IMR-90 (cell line): ENCODE data around the gene AAK1. TPM values are rescaled to one million over a fixed set of nuclear protein-coding genes. Genes with fewer than 3 reads are reported as not detected.

Experiments
- ATAC-seq: fragments of 200-7000 bp; cut with Tn5 transposase; 2 replicates; pipeline ENCODE4 v1.9.1; 2020; ENCODE audit warnings: low read depth, mild to moderate bottlenecking, moderate library complexity
- BruUV-seq: library from RNA; stranded (reverse); fragments of 400-500 nt; replicated peaks from 2 replicates; lab custom pipeline; 2021; lab: Mats Ljungman, UMichigan
- CTCF ChIA-PET: fragments of 300-600 bp; formaldehyde crosslinking; extraction: SDS; loops from one replicate; lab custom pipeline; 2021; ENCODE audit warnings: antibody characterized with exemption; lab: Yijun Ruan, JAX
- POLR2A ChIA-PET: fragments of 300-600 bp; sonication (Branson Sonifier 250); formaldehyde crosslinking; loops from one replicate; lab custom pipeline; 2022; ENCODE audit warnings: antibody characterized with exemption; ENCODE audit not compliant: unreplicated experiment; lab: Charles Lee
- DNase-seq: peaks from one replicate; pipeline ENCODE4 v3.0.0; 2013
- H2AFZ ChIP-seq: replicated peaks from 2 replicates; pipeline ENCODE3; 2013; ENCODE audit warnings: low read length, mild to moderate bottlenecking; ENCODE audit not compliant: poor library complexity
- H2AK5ac ChIP-seq: 2 replicates; pipeline ENCODE4 v1.6.1; 2013; ENCODE audit warnings: low read depth, low read length, inconsistent platforms
- H2AK9ac ChIP-seq: replicated peaks from 2 replicates; pipeline ENCODE3; 2013; ENCODE audit warnings: mild to moderate bottlenecking, low read depth, low read length, moderate library complexity; ENCODE audit not compliant: poor library complexity
- H2BK120ac ChIP-seq: 2 replicates; pipeline ENCODE4 v1.6.1; 2013; ENCODE audit warnings: low read depth, low read length, inconsistent platforms
- H2BK15ac ChIP-seq: 3 replicates; pipeline ENCODE4 v1.6.1; 2013; ENCODE audit warnings: low read depth, low read length, inconsistent platforms
- H2BK20ac ChIP-seq: 2 replicates; pipeline ENCODE4 v1.6.1; 2013; ENCODE audit warnings: low read depth, mild to moderate bottlenecking, inconsistent platforms, low read length, moderate library complexity
- H2BK5ac ChIP-seq: 2 replicates; pipeline ENCODE4 v1.6.1; 2013; ENCODE audit warnings: mild to moderate bottlenecking, low read depth, low read length, inconsistent platforms; ENCODE audit not compliant: poor library complexity, severe bottlenecking
- H3K14ac ChIP-seq: replicated peaks from 2 replicates; pipeline ENCODE4 v1.6.1; 2013; ENCODE audit warnings: low read depth, low read length, inconsistent platforms
- H3K18ac ChIP-seq: 2 replicates; pipeline ENCODE4 v1.6.1; 2013; ENCODE audit warnings: low read depth, low read length, control low read depth
- H3K23ac ChIP-seq: 2 replicates; pipeline ENCODE4 v1.6.1; 2013; ENCODE audit warnings: low read depth, low read length, inconsistent platforms
- H3K27ac ChIP-seq: 2 replicates; pipeline ENCODE4 v1.5.1; 2013; ENCODE audit warnings: mild to moderate bottlenecking, control low read depth, low read length; ENCODE audit not compliant: insufficient read depth
- H3K27me3 ChIP-seq: 2 replicates; pipeline ENCODE4 v1.6.1; 2013; ENCODE audit warnings: low read length; ENCODE audit not compliant: control insufficient read depth, insufficient read depth
- H3K36me3 ChIP-seq: 2 replicates; pipeline ENCODE4 v1.6.1; 2013; ENCODE audit warnings: low read length, mixed read lengths; ENCODE audit not compliant: control insufficient read depth, insufficient read depth
- H3K4ac ChIP-seq: 2 replicates; pipeline ENCODE4 v1.6.1; 2013; ENCODE audit warnings: low read depth, low read length, inconsistent platforms
- H3K4me1 ChIP-seq: 2 replicates; pipeline ENCODE4 v1.6.1; 2013; ENCODE audit warnings: low read length, mixed read lengths; ENCODE audit not compliant: control insufficient read depth, insufficient read depth
- H3K4me2 ChIP-seq: 2 replicates; pipeline ENCODE4 v1.6.1; 2013; ENCODE audit warnings: low read depth, mild to moderate bottlenecking, control low read depth, low read length, moderate library complexity
- H3K4me3 ChIP-seq: 2 replicates; pipeline ENCODE4 v1.5.1; 2013; ENCODE audit warnings: low read depth, mild to moderate bottlenecking, control low read depth, low read length, moderate library complexity; ENCODE audit not compliant: insufficient read depth
- H3K56ac ChIP-seq: 2 replicates; pipeline ENCODE4 v1.6.1; 2013; ENCODE audit warnings: low read length, inconsistent platforms; ENCODE audit not compliant: insufficient read depth; ENCODE audit errors: extremely low read depth
- H3K79me1 ChIP-seq, 2 experiments: 2 replicates each; pipeline ENCODE4 v1.6.1; 2013; ENCODE audit warnings: low read length in 2 of 2, inconsistent platforms in 1 of 2, low read depth in 1 of 2
- H3K9ac ChIP-seq: 2 replicates; pipeline ENCODE4 v1.6.1; 2013; ENCODE audit warnings: low read depth, low read length, control low read depth
- H3K9me1 ChIP-seq: 2 replicates; pipeline ENCODE4 v1.6.1; 2013; ENCODE audit warnings: low read length, inconsistent platforms; ENCODE audit not compliant: insufficient read depth
- H3K9me3 ChIP-seq: 2 replicates; pipeline ENCODE4 v1.6.1; 2013; ENCODE audit warnings: low read length; ENCODE audit not compliant: control insufficient read depth, insufficient read depth
- H4K20me1 ChIP-seq: 2 replicates; pipeline ENCODE4 v1.6.1; 2013; ENCODE audit warnings: low read length, inconsistent platforms; ENCODE audit not compliant: insufficient read depth
- H4K5ac ChIP-seq: 2 replicates; pipeline ENCODE4 v1.6.1; 2013; ENCODE audit warnings: mild to moderate bottlenecking, low read depth, low read length, control low read depth
- H4K8ac ChIP-seq, 2 experiments: 2 replicates each; pipeline ENCODE4 v1.6.1; 2013; ENCODE audit warnings: low read depth in 2 of 2, low read length in 2 of 2, control low read depth in 1 of 2, inconsistent platforms in 1 of 2
- H4K91ac ChIP-seq: 2 replicates; pipeline ENCODE4 v1.6.1; 2013; ENCODE audit warnings: low read depth, low read length, inconsistent platforms; ENCODE audit not compliant: insufficient read depth
- ELK1 ChIP-seq: fragments of 150-350 bp; IDR thresholded peaks from 2 replicates; pipeline ENCODE4 v1.6.1; 2016; ENCODE audit warnings: low read depth, mild to moderate bottlenecking, low read length, moderate library complexity, borderline replicate concordance
- MXI1 ChIP-seq: IDR thresholded peaks from 2 replicates; pipeline ENCODE4 v1.6.1; 2012; ENCODE audit warnings: low read depth, mild to moderate bottlenecking, low read length, moderate library complexity, borderline replicate concordance
- NFE2L2 ChIP-seq: fragments of 150-350 bp; IDR thresholded peaks from 2 replicates; pipeline ENCODE4 v1.6.1; 2016; ENCODE audit warnings: low read depth, mild to moderate bottlenecking, low read length
- SMC3 ChIP-seq: fragments of 150-350 bp; IDR thresholded peaks from 2 replicates; pipeline ENCODE4 v1.6.1; 2016; ENCODE audit warnings: low read depth, mild to moderate bottlenecking, antibody characterized with exemption, low read length, moderate library complexity
- WGBS, 2 experiments: methylation state at CpG; one replicate each; pipeline versions ENCODE4 v1.1.5 to v1.1.7; 2013; ENCODE audit warnings: missing lambda C conversion rate in 2 of 2; ENCODE audit not compliant: insufficient read length in 1 of 2; ENCODE audit errors: extremely low coverage in 2 of 2; 5-methylcytosine and 5-hydroxymethylcytosine counted together
- dilution Hi-C: fragments of 300-500 bp; cut with HindIII; formaldehyde crosslinking; loops from one replicate; pipeline ENCODE4 v1.14.3; 2018; ENCODE audit warnings: low sequenced_read_pairs; ENCODE audit not compliant: unreplicated experiment
- in situ Hi-C: fragments of 300-500 bp; cut with MboI; formaldehyde crosslinking; loops from 3 replicates; pipeline ENCODE4 v1.14.3; 2019; ENCODE audit warnings: low sequenced_read_pairs, inconsistent platforms, mixed read lengths
- intact Hi-C: fragments of 100-400 bp; cut with micrococcal nuclease; formaldehyde crosslinking; loops from 2 replicates; pipeline ENCODE4 v1.10.0; 2022
- polyA plus RNA-seq, 3 experiments: library from polyadenylated mRNA; depleted of rRNA; stranded (reverse); fragments of >200 nt; gene quantifications; 2 replicates each; pipeline ENCODE4 v1.2.3, GENCODE V29; 2012; ENCODE audit warnings: low replicate concordance in 1 of 3
- total RNA-seq: library from RNA; depleted of rRNA; stranded (reverse); fragments of >200 nt; gene quantifications from 2 replicates; pipeline ENCODE4 v1.2.3, GENCODE V29; 2012

Gene AAK1
- total and polyA plus RNA-seq, 2 of the 4 experiments (the other 2 are of a cell fraction), result 21.9 to 26.5 TPM

- no peak overlapping the region for H2BK15ac ChIP-seq
- ChIA-PET CTCF (no interaction called here), POLR2A (no interaction called here)
These were observed 179.0 kb downstream of the AAK1 start for GRCh38 chr2:69464575-69464974.

More at GRCh38 chr2:69464575-69464974, 179.0 kb downstream of the AAK1 start:
- ATAC-seq (peak; percentile 63), DNase-seq (peak; percentile 80)
- no peak overlapping the region for H3K4me3 ChIP-seq
- no peaks in the 10 kb centered on the region for H3K27me3 ChIP-seq
- no peak overlapping the region for H4K5ac ChIP-seq
- intact Hi-C loops, result no loop called here
- WGBS, 2 experiments, result 100% methylated on average over 1 of the region's 3 CpGs; no CpG with 5 or more reads in 1 of the 2 experiments
- H3K9me3 ChIP-seq, result no peaks in the 10 kb centered on the region
- H2BK5ac ChIP-seq, result no peak overlapping the region
- peaks cover 7% of the 10 kb centered on the region for H3K9me1 ChIP-seq
- no peak overlapping the region for H3K4ac ChIP-seq
- H3K18ac ChIP-seq, result no peak overlapping the region
- no peak overlapping the region for H2AK5ac ChIP-seq
- no peak overlapping the region for H4K91ac ChIP-seq
- H2BK20ac ChIP-seq, result no peak overlapping the region
- no peak overlapping the region for H2BK120ac ChIP-seq
- H4K8ac ChIP-seq, result no peak overlapping the region
- no peak overlapping the region for H3K23ac ChIP-seq
- H3K4me2 ChIP-seq, result no peak overlapping the region
- BruUV-seq, result no TSS peak
- no peak overlapping the region for H3K14ac ChIP-seq
- no peak overlapping the region for H3K27ac ChIP-seq
- no peaks in the 10 kb centered on the region; the same call in 1 of the 2 replicates for H4K20me1 ChIP-seq
- H2AK9ac ChIP-seq, result no peak overlapping the region
- H2AFZ ChIP-seq, result no peak overlapping the region
- H3K56ac ChIP-seq, result no peak overlapping the region
- dilution Hi-C loops, result no loop called here
- no peaks in the 10 kb centered on the region for H3K4me1 ChIP-seq
- no peak overlapping the region for H3K9ac ChIP-seq
- in situ Hi-C loops, result no loop called here
- H3K36me3 ChIP-seq, result peaks cover 20% of the 10 kb centered on the region
- H3K79me1 ChIP-seq, result peaks cover 8 to 24% of the 10 kb centered on the region in 2 experiments
- TF ChIP-seq ELK1, result no peak
- TF ChIP-seq SMC3, result no peak
- TF ChIP-seq MXI1, result no peak
- peak; percentile 39; the same call in 1 of the 2 replicates for TF ChIP-seq NFE2L2
